ENCODE measurements around the gene FBXL20. TPM values are rescaled to one million over a fixed set of nuclear protein-coding genes. Genes with fewer than 3 reads are reported as not detected.

FBXL20 gene
- total RNA-seq, 5 donors from 2014 or later (not counting 1 experiment from before 2014, with no cell fraction given) = 23.5 to 30.0 (median 26.2) TPM

GRCh38 chr17:39359994-39360393, 41.4 kb downstream of the FBXL20 start:
- no peaks in the 10 kb centered on the region for H3K9me3 Mint-ChIP-seq
- Histone ChIP-seq H3K4me3 (ENCODE audit: control insufficient read depth in 1 of 2, extremely low read depth in 1 of 2, low read length in 1 of 2) (no peak overlapping the region), H3K9me3 (no peaks in the 10 kb centered on the region), H3K36me3 (ENCODE audit: control insufficient read depth in 2 of 2, extremely low read depth in 1 of 2, insufficient read depth in 1 of 2, low read length in 1 of 2) (no peaks in the 10 kb centered on the region), H3K4me1 (ENCODE audit: control insufficient read depth in 1 of 2, extremely low read depth in 1 of 2, insufficient read depth in 2 of 2, low read length in 2 of 2) (no peaks in the 10 kb centered on the region), H3K27ac (ENCODE audit: low read length) (no peak overlapping the region), H3K27me3 (replicated peaks in 1 of 2; ENCODE audit: control insufficient read depth in 2 of 2, extremely low read depth in 1 of 2, insufficient read depth in 2 of 2, low read length in 1 of 2) (no peaks in the 10 kb centered on the region)
- POLR2A ChIA-PET = no interaction called here
- CTCF ChIA-PET = no interaction called here
- peaks cover 7% of the 10 kb centered on the region for H3K36me3 Mint-ChIP-seq
- no CpG with 5 or more reads among the region's 1 CpG for WGBS (ENCODE audit: insufficient coverage)
- H3K27me3 Mint-ChIP-seq = no peaks in the 10 kb centered on the region
- ATAC-seq (replicated peaks in 1 of 4) = no peak
- no peak overlapping the region for H3K27ac Mint-ChIP-seq
- H3K4me1 Mint-ChIP-seq = peaks cover 17 to 24% (median 18%) of the 10 kb centered on the region in 3 donors
- no peak for DNase-seq
- no peak overlapping the region for H3K4me3 Mint-ChIP-seq

- ChIA-PET POLR2A (no interaction called here), CTCF (no interaction called here)
- DNase-seq (no peak), ATAC-seq (replicated peaks in 1 of 4) (no peak)
- Mint-ChIP-seq H3K27ac (no peak overlapping the region), H3K4me3 (no peak overlapping the region), H3K9me3 (no peaks in the 10 kb centered on the region), H3K27me3 (no peaks in the 10 kb centered on the region), H3K36me3 (peaks cover 7% of the 10 kb centered on the region), H3K4me1 (peaks cover 17 to 24% (median 18%) of the 10 kb centered on the region in 3 donors)
- Histone ChIP-seq H3K36me3 (ENCODE audit: control insufficient read depth in 2 of 2, extremely low read depth in 1 of 2, insufficient read depth in 1 of 2, low read length in 1 of 2) (no peaks in the 10 kb centered on the region), H3K27me3 (replicated peaks in 1 of 2; ENCODE audit: control insufficient read depth in 2 of 2, extremely low read depth in 1 of 2, insufficient read depth in 2 of 2, low read length in 1 of 2) (no peaks in the 10 kb centered on the region), H3K4me1 (ENCODE audit: control insufficient read depth in 1 of 2, extremely low read depth in 1 of 2, insufficient read depth in 2 of 2, low read length in 2 of 2) (no peaks in the 10 kb centered on the region), H3K4me3 (ENCODE audit: control insufficient read depth in 1 of 2, extremely low read depth in 1 of 2, low read length in 1 of 2) (no peak overlapping the region), H3K27ac (ENCODE audit: low read length) (no peak overlapping the region), H3K9me3 (no peaks in the 10 kb centered on the region)
- WGBS (ENCODE audit: insufficient coverage) = 64% methylated on average over 2 of the region's 3 CpGs
These were observed 43.4 kb downstream of the FBXL20 start for GRCh38 chr17:39357986-39358385.

GRCh38 chr17:39357488-39357887, 43.9 kb downstream of the FBXL20 start:
- ATAC-seq (replicated peaks in 1 of 4) (no peak), DNase-seq (no peak)
- Mint-ChIP-seq H3K27ac (no peak overlapping the region), H3K4me3 (no peak overlapping the region), H3K27me3 (no peaks in the 10 kb centered on the region), H3K4me1 (peaks cover 17 to 27% (median 18%) of the 10 kb centered on the region in 3 donors), H3K36me3 (peaks cover 7% of the 10 kb centered on the region), H3K9me3 (no peaks in the 10 kb centered on the region)
- Histone ChIP-seq H3K27me3 (replicated peaks in 1 of 2; ENCODE audit: control insufficient read depth in 2 of 2, extremely low read depth in 1 of 2, insufficient read depth in 2 of 2, low read length in 1 of 2) (no peaks in the 10 kb centered on the region), H3K4me3 (ENCODE audit: control insufficient read depth in 1 of 2, extremely low read depth in 1 of 2, low read length in 1 of 2) (no peak overlapping the region), H3K9me3 (no peaks in the 10 kb centered on the region), H3K36me3 (ENCODE audit: control insufficient read depth in 2 of 2, extremely low read depth in 1 of 2, insufficient read depth in 1 of 2, low read length in 1 of 2) (no peaks in the 10 kb centered on the region), H3K27ac (ENCODE audit: low read length) (no peak overlapping the region), H3K4me1 (ENCODE audit: control insufficient read depth in 1 of 2, extremely low read depth in 1 of 2, insufficient read depth in 2 of 2, low read length in 2 of 2) (no peaks in the 10 kb centered on the region)
- 91% methylated on average over 7 of the region's 8 CpGs for WGBS (ENCODE audit: insufficient coverage)
- ChIA-PET CTCF (no interaction called here), POLR2A (no interaction called here)

- ATAC-seq (replicated peaks in 1 of 4) = no peak
These were observed 48.4 kb downstream of the FBXL20 start for GRCh38 chr17:39352986-39353385.

GRCh38 chr17:39352511-39352910, 48.9 kb downstream of the FBXL20 start:
- no peak overlapping the region for H3K4me3 Mint-ChIP-seq
- no peaks in the 10 kb centered on the region for H3K9me3 Mint-ChIP-seq
- H3K36me3 Mint-ChIP-seq = peaks cover 4% of the 10 kb centered on the region
- H3K27me3 ChIP-seq (replicated peaks in 1 of 2; ENCODE audit: control insufficient read depth in 2 of 2, extremely low read depth in 1 of 2, insufficient read depth in 2 of 2, low read length in 1 of 2) = no peaks in the 10 kb centered on the region
- no peaks in the 10 kb centered on the region for H3K9me3 ChIP-seq
- no peaks in the 10 kb centered on the region for H3K4me1 ChIP-seq (ENCODE audit: control insufficient read depth in 1 of 2, extremely low read depth in 1 of 2, insufficient read depth in 2 of 2, low read length in 2 of 2)
- H3K27ac ChIP-seq (ENCODE audit: low read length) = no peak overlapping the region
- POLR2A ChIA-PET = interaction anchor here (0.5 to 0.7 kb wide), 4 partner anchors 28 to 1058 kb away, joined by 3 to 9 read pairs (median 5); no protein-coding TSS in a partner anchor
- no peaks in the 10 kb centered on the region for H3K27me3 Mint-ChIP-seq
- no peak overlapping the region for H3K4me3 ChIP-seq (ENCODE audit: control insufficient read depth in 1 of 2, extremely low read depth in 1 of 2, low read length in 1 of 2)
- CTCF ChIA-PET = interaction anchor here in 1 of 2 donors (0.6 to 0.7 kb wide), 2 partner anchors 10 to 15 kb away, joined by 3 to 4 read pairs; no protein-coding TSS in a partner anchor
- no peak for ATAC-seq (replicated peaks in 1 of 4)
- no CpG with 5 or more reads among the region's 4 CpGs for WGBS (ENCODE audit: insufficient coverage)
- H3K27ac Mint-ChIP-seq = no peak overlapping the region
- H3K4me1 Mint-ChIP-seq = peaks cover 2 to 19% (median 12%) of the 10 kb centered on the region in 3 donors
- DNase-seq = no peak
- H3K36me3 ChIP-seq (ENCODE audit: control insufficient read depth in 2 of 2, extremely low read depth in 1 of 2, insufficient read depth in 1 of 2, low read length in 1 of 2) = no peaks in the 10 kb centered on the region

More at GRCh38 chr17:39352986-39353385, 48.4 kb downstream of the FBXL20 start:
- H3K27ac ChIP-seq (ENCODE audit: low read length) = no peak overlapping the region
- DNase-seq = no peak
- peaks cover 7% of the 10 kb centered on the region for H3K36me3 Mint-ChIP-seq
- no peak overlapping the region for H3K27ac Mint-ChIP-seq
- no peaks in the 10 kb centered on the region for H3K4me1 ChIP-seq (ENCODE audit: control insufficient read depth in 1 of 2, extremely low read depth in 1 of 2, insufficient read depth in 2 of 2, low read length in 2 of 2)
- ChIA-PET POLR2A (interaction anchor here (0.5 to 0.7 kb wide), 3 partner anchors 27 to 1058 kb away, joined by 5 to 9 read pairs (median 5); no protein-coding TSS in a partner anchor), CTCF (interaction anchor here in 1 of 2 donors (0.6 to 0.7 kb wide), 2 partner anchors 10 to 14 kb away, joined by 3 to 4 read pairs; no protein-coding TSS in a partner anchor)
- H3K27me3 Mint-ChIP-seq = no peaks in the 10 kb centered on the region
- no peaks in the 10 kb centered on the region for H3K9me3 ChIP-seq
- no peaks in the 10 kb centered on the region for H3K27me3 ChIP-seq (replicated peaks in 1 of 2; ENCODE audit: control insufficient read depth in 2 of 2, extremely low read depth in 1 of 2, insufficient read depth in 2 of 2, low read length in 1 of 2)
- no peak overlapping the region for H3K4me3 Mint-ChIP-seq
- H3K36me3 ChIP-seq (ENCODE audit: control insufficient read depth in 2 of 2, extremely low read depth in 1 of 2, insufficient read depth in 1 of 2, low read length in 1 of 2) = no peaks in the 10 kb centered on the region
- H3K4me3 ChIP-seq (ENCODE audit: control insufficient read depth in 1 of 2, extremely low read depth in 1 of 2, low read length in 1 of 2) = no peak overlapping the region
- H3K4me1 Mint-ChIP-seq = peaks cover 4 to 21% (median 12%) of the 10 kb centered on the region in 3 donors
- H3K9me3 Mint-ChIP-seq = no peaks in the 10 kb centered on the region
- no CpG with 5 or more reads among the region's 2 CpGs for WGBS (ENCODE audit: insufficient coverage)

DNA sequence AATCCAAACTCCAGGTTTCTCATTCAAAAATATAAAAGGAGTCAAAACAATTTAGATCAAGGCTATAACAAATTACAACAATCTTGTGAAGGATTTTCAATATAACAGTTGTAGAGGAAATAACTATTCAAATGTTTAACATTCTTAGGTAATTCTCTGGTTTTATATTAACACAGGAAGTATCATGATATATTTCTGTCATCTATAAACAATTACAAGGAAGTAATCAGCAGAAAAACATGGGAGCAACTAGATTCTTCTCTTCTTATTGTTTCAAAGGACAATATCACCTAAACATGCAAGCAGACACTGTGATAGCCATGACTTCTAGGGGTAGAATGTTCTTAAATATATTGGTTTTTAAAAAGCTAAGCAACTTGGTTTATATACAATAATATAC, 49.9 kb downstream of the FBXL20 start:
- Histone ChIP-seq H3K27ac (ENCODE audit: low read length) (no peak overlapping the region), H3K36me3 (ENCODE audit: control insufficient read depth in 2 of 2, extremely low read depth in 1 of 2, insufficient read depth in 1 of 2, low read length in 1 of 2) (no peaks in the 10 kb centered on the region), H3K4me3 (ENCODE audit: control insufficient read depth in 1 of 2, extremely low read depth in 1 of 2, low read length in 1 of 2) (no peak overlapping the region), H3K9me3 (no peaks in the 10 kb centered on the region), H3K4me1 (ENCODE audit: control insufficient read depth in 1 of 2, extremely low read depth in 1 of 2, insufficient read depth in 2 of 2, low read length in 2 of 2) (no peaks in the 10 kb centered on the region), H3K27me3 (replicated peaks in 1 of 2; ENCODE audit: control insufficient read depth in 2 of 2, extremely low read depth in 1 of 2, insufficient read depth in 2 of 2, low read length in 1 of 2) (no peaks in the 10 kb centered on the region)
- Mint-ChIP-seq H3K27me3 (no peaks in the 10 kb centered on the region), H3K36me3 (no peaks in the 10 kb centered on the region), H3K4me3 (no peak overlapping the region), H3K4me1 (peaks cover 0 to 16% (median 12%) of the 10 kb centered on the region in 3 donors), H3K27ac (peak overlapping the region in 1 of 2 donors; percentile 23), H3K9me3 (no peaks in the 10 kb centered on the region)
- DNase-seq (no peak), ATAC-seq (replicated peaks in 1 of 4) (no peak)
- CTCF ChIA-PET = no interaction called here
- POLR2A ChIA-PET = no interaction called here

GRCh38 chr17:39349246-39349645, 52.2 kb downstream of the FBXL20 start:
- no peaks in the 10 kb centered on the region for H3K27me3 Mint-ChIP-seq
- WGBS (ENCODE audit: insufficient coverage) = 78% methylated on average over 1 of the region's 3 CpGs
- peaks cover 9% of the 10 kb centered on the region for H3K36me3 Mint-ChIP-seq
- Histone ChIP-seq H3K36me3 (ENCODE audit: control insufficient read depth in 2 of 2, extremely low read depth in 1 of 2, insufficient read depth in 1 of 2, low read length in 1 of 2) (no peaks in the 10 kb centered on the region), H3K27me3 (replicated peaks in 1 of 2; ENCODE audit: control insufficient read depth in 2 of 2, extremely low read depth in 1 of 2, insufficient read depth in 2 of 2, low read length in 1 of 2) (no peaks in the 10 kb centered on the region), H3K4me3 (ENCODE audit: control insufficient read depth in 1 of 2, extremely low read depth in 1 of 2, low read length in 1 of 2) (no peak overlapping the region), H3K4me1 (ENCODE audit: control insufficient read depth in 1 of 2, extremely low read depth in 1 of 2, insufficient read depth in 2 of 2, low read length in 2 of 2) (no peaks in the 10 kb centered on the region), H3K9me3 (no peaks in the 10 kb centered on the region), H3K27ac (ENCODE audit: low read length) (no peak overlapping the region)
- DNase-seq = no peak
- H3K27ac Mint-ChIP-seq = no peak overlapping the region
- peaks cover 7 to 19% (median 13%) of the 10 kb centered on the region in 3 donors for H3K4me1 Mint-ChIP-seq
- ChIA-PET POLR2A (no interaction called here), CTCF (interaction anchor here in 1 of 2 donors (0.6 kb wide), 1 partner anchor 27 kb away, joined by 3 read pairs; no protein-coding TSS in a partner anchor)
- H3K4me3 Mint-ChIP-seq = no peak overlapping the region
- ATAC-seq (replicated peaks in 1 of 4) = no peak
- H3K9me3 Mint-ChIP-seq = no peaks in the 10 kb centered on the region

Measured in T-cell (primary cell).